AG09319 (cell line): Measurements from ENCODE around the gene MYOM1.
"Not testable (repeated sequence)": the region's sequence is repeated elsewhere in the genome, so short reads cannot be mapped to it uniquely, and the experiment has no call there.

Experiments used
- DNase-seq: peaks from one replicate; pipeline ENCODE4 v3.0.0-alpha.2; 2010; ENCODE audit warnings: low read depth; ENCODE audit errors: extremely low read depth
- CTCF ChIP-seq: IDR thresholded peaks from 2 replicates; pipeline ENCODE4 v1.5.1; 2011; ENCODE audit warnings: low read depth, mild to moderate bottlenecking, inconsistent platforms, low read length, moderate library complexity

The MYOM1 gene

GRCh38 chr18:3079653-3080052 is 140.1 kb downstream of the MYOM1 start:
- no peak for DNase-seq
- TF ChIP-seq CTCF: no peak

GRCh38 chr18:3075491-3075890 is 144.3 kb downstream of the MYOM1 start:
- TF ChIP-seq CTCF: no peak

GRCh38 chr18:3074087-3074486 is 145.7 kb downstream of the MYOM1 start:
- no peak for DNase-seq
- no peak for TF ChIP-seq CTCF

More at GRCh38 chr18:3075491-3075890, 144.3 kb downstream of the MYOM1 start:
- DNase-seq: no peak

- DNase-seq: not testable (repeated sequence)
Observed at GRCh38 chr18:3073353-3073752, 146.4 kb downstream of the MYOM1 start.

- DNase-seq: no peak
- no peak for TF ChIP-seq CTCF
Observed at GRCh38 chr18:3071676-3072075, 148.1 kb downstream of the MYOM1 start.

GRCh38 chr18:3069671-3070433 is 149.9 kb downstream of the MYOM1 start:
- no peak for DNase-seq
- TF ChIP-seq CTCF: no peak

- no peak for DNase-seq
- no peak for TF ChIP-seq CTCF
Observed at GRCh38 chr18:3067722-3068121, 152.0 kb downstream of the MYOM1 start.

- no peak for TF ChIP-seq CTCF
- DNase-seq: no peak
Observed at GRCh38 chr18:3067165-3067661, 152.6 kb downstream of the MYOM1 start.
